Measurements from ENCODE around the gene CYFIP2.

The CYFIP2 gene

DNA sequence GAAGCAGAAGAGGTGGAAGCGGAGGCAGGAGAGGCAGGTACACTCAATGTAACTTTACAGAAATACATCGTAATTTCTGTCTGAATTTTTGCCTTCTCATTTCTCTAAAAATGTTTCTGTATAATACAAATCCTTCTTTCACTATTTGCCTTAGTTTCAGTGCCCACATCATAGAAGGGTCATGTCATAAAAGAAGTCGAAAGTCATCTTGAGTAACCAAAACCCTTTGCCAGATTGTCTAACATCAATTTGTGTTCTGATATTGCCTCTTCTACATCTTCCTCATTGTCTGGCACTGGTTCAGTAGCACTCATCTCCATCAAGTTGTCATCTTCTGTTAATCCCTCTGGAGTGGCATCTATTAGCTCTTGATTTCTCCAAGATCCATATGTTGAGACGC is 6.2 kb upstream of the CYFIP2 start:
- H3K9ac ChIP-seq (ENCODE audit: low read depth, low read length): no peak overlapping the region
- H3K4me3 ChIP-seq (ENCODE audit: low read depth, low read length): no peak overlapping the region
- no peak overlapping the region for H3K27ac ChIP-seq (ENCODE audit: low read depth, low read length)
- H3K36me3 ChIP-seq (ENCODE audit: control insufficient read depth, insufficient read depth, low read length): no peaks in the 10 kb centered on the region
- H3K27me3 ChIP-seq (ENCODE audit: control insufficient read depth, insufficient read depth, low read length): no peaks in the 10 kb centered on the region
- no peaks in the 10 kb centered on the region for H3K4me1 ChIP-seq (ENCODE audit: control insufficient read depth, insufficient read depth, low read length)
- H3K9me3 ChIP-seq (ENCODE audit: control insufficient read depth, insufficient read depth, low read length): no peaks in the 10 kb centered on the region

GRCh38 chr5:157263496-157264090 is 2.3 kb upstream of the CYFIP2 start:
- Histone ChIP-seq H3K9me3 (ENCODE audit: control insufficient read depth, insufficient read depth, low read length) (no peaks in the 10 kb centered on the region), H3K36me3 (ENCODE audit: control insufficient read depth, insufficient read depth, low read length) (no peaks in the 10 kb centered on the region), H3K9ac (ENCODE audit: low read depth, low read length) (no peak overlapping the region), H3K27me3 (ENCODE audit: control insufficient read depth, insufficient read depth, low read length) (peaks cover 4% of the 10 kb centered on the region; the same call in 1 of the 2 replicates), H3K27ac (ENCODE audit: low read depth, low read length) (no peak overlapping the region), H3K4me1 (ENCODE audit: control insufficient read depth, insufficient read depth, low read length) (peaks cover 13% of the 10 kb centered on the region), H3K4me3 (ENCODE audit: low read depth, low read length) (no peak overlapping the region)

DNA sequence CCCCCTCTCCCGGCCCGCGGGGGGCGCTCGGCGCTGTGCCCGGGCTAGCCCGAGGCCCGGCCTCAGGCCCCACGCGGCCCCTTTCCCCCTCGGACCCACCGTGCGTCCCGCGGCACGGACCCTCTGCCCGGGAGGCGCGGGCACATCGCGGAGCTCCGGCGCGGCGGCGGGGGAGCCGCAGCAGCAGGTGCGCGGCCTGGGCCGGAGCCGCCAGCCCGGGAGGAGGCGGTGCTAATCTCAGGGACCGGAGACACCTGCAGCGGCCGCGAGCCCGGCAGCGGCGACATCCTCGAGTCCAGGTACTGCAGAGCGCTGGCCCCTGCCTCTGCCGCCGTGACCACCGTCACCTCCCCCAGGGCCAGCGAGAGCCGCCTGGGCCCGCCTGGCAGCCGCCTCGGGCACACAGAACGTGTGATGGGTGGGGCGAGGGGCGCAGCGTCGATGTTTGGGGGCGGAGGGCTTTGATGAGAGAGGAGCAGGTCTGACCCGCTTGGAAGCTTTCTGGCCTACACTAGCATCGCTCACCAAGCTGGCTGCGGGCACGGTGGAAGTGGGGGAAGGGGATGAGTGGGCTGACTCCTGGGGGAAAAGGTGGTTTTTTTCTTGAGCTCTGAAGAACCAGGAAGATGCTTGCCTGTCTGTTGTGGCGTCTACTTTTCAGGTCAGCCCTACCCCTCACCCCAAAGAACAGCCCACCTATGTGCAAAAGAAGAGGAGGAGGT is 524 bp downstream of the CYFIP2 start:
- Histone ChIP-seq H3K36me3 (ENCODE audit: control insufficient read depth, insufficient read depth, low read length) (no peaks in the 10 kb centered on the region), H3K9me3 (ENCODE audit: control insufficient read depth, insufficient read depth, low read length) (no peaks in the 10 kb centered on the region), H3K27me3 (ENCODE audit: control insufficient read depth, insufficient read depth, low read length) (peaks cover 4% of the 10 kb centered on the region; the same call in 1 of the 2 replicates), H3K9ac (ENCODE audit: low read depth, low read length) (peak overlapping the region; percentile 53; the same call in 1 of the 2 replicates), H3K4me1 (ENCODE audit: control insufficient read depth, insufficient read depth, low read length) (peaks cover 25% of the 10 kb centered on the region), H3K4me3 (ENCODE audit: low read depth, low read length) (peak overlapping the region; percentile 70), H3K27ac (ENCODE audit: low read depth, low read length) (peak overlapping the region; percentile 34)

GRCh38 chr5:157267025-157267424 is 1.1 kb downstream of the CYFIP2 start:
- H3K9me3 ChIP-seq (ENCODE audit: control insufficient read depth, insufficient read depth, low read length): no peaks in the 10 kb centered on the region
- peak overlapping the region; percentile 70 for H3K4me3 ChIP-seq (ENCODE audit: low read depth, low read length)
- peaks cover 4% of the 10 kb centered on the region; the same call in 1 of the 2 replicates for H3K27me3 ChIP-seq (ENCODE audit: control insufficient read depth, insufficient read depth, low read length)
- H3K4me1 ChIP-seq (ENCODE audit: control insufficient read depth, insufficient read depth, low read length): peaks cover 25% of the 10 kb centered on the region
- H3K9ac ChIP-seq (ENCODE audit: low read depth, low read length): no peak overlapping the region
- no peak overlapping the region for H3K27ac ChIP-seq (ENCODE audit: low read depth, low read length)
- H3K36me3 ChIP-seq (ENCODE audit: control insufficient read depth, insufficient read depth, low read length): no peaks in the 10 kb centered on the region

- Histone ChIP-seq H3K4me1 (ENCODE audit: control insufficient read depth, insufficient read depth, low read length) (peaks cover 25% of the 10 kb centered on the region), H3K27ac (ENCODE audit: low read depth, low read length) (no peak overlapping the region), H3K4me3 (ENCODE audit: low read depth, low read length) (no peak overlapping the region), H3K36me3 (ENCODE audit: control insufficient read depth, insufficient read depth, low read length) (no peaks in the 10 kb centered on the region), H3K9ac (ENCODE audit: low read depth, low read length) (no peak overlapping the region), H3K27me3 (ENCODE audit: control insufficient read depth, insufficient read depth, low read length) (peaks cover 4% of the 10 kb centered on the region; the same call in 1 of the 2 replicates), H3K9me3 (ENCODE audit: control insufficient read depth, insufficient read depth, low read length) (no peaks in the 10 kb centered on the region)
Observed at GRCh38 chr5:157267761-157268480, 2.0 kb downstream of the CYFIP2 start.

- no peak overlapping the region for H3K9ac ChIP-seq (ENCODE audit: low read depth, low read length)
- peaks cover 25% of the 10 kb centered on the region for H3K4me1 ChIP-seq (ENCODE audit: control insufficient read depth, insufficient read depth, low read length)
- no peaks in the 10 kb centered on the region for H3K36me3 ChIP-seq (ENCODE audit: control insufficient read depth, insufficient read depth, low read length)
- H3K9me3 ChIP-seq (ENCODE audit: control insufficient read depth, insufficient read depth, low read length): no peaks in the 10 kb centered on the region
- peak overlapping the region; percentile 61 for H3K27ac ChIP-seq (ENCODE audit: low read depth, low read length)
- H3K4me3 ChIP-seq (ENCODE audit: low read depth, low read length): no peak overlapping the region
- peaks cover 4% of the 10 kb centered on the region; the same call in 1 of the 2 replicates for H3K27me3 ChIP-seq (ENCODE audit: control insufficient read depth, insufficient read depth, low read length)
Observed at GRCh38 chr5:157269165-157269671, 3.3 kb downstream of the CYFIP2 start.

GRCh38 chr5:157269761-157270272 is 3.9 kb downstream of the CYFIP2 start:
- peaks cover 4% of the 10 kb centered on the region; the same call in 1 of the 2 replicates for H3K27me3 ChIP-seq (ENCODE audit: control insufficient read depth, insufficient read depth, low read length)
- peaks cover 25% of the 10 kb centered on the region for H3K4me1 ChIP-seq (ENCODE audit: control insufficient read depth, insufficient read depth, low read length)
- H3K27ac ChIP-seq (ENCODE audit: low read depth, low read length): no peak overlapping the region
- H3K9me3 ChIP-seq (ENCODE audit: control insufficient read depth, insufficient read depth, low read length): no peaks in the 10 kb centered on the region
- H3K36me3 ChIP-seq (ENCODE audit: control insufficient read depth, insufficient read depth, low read length): no peaks in the 10 kb centered on the region
- no peak overlapping the region for H3K9ac ChIP-seq (ENCODE audit: low read depth, low read length)
- no peak overlapping the region for H3K4me3 ChIP-seq (ENCODE audit: low read depth, low read length)

DNA sequence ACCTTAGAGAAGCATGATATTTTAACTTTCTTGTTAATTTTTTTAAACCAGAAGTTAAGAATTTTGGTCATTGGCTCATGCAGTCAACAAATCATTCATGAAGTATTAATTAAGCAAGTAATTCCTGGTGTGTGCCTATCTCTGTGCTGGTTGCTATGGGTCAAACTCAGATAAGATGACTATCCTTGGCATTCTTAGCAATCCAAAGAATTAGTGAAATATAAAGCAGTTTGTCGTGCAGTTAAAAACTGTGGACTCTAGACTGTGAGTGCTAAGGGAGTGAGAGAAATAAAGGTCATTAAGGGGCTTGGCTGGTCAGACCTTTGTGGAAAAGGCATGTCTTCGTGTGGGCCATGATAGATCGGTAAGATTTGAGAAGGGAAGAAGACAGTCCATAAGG is 4.8 kb downstream of the CYFIP2 start:
- no peaks in the 10 kb centered on the region for H3K36me3 ChIP-seq (ENCODE audit: control insufficient read depth, insufficient read depth, low read length)
- no peak overlapping the region for H3K9ac ChIP-seq (ENCODE audit: low read depth, low read length)
- no peaks in the 10 kb centered on the region for H3K9me3 ChIP-seq (ENCODE audit: control insufficient read depth, insufficient read depth, low read length)
- no peaks in the 10 kb centered on the region for H3K27me3 ChIP-seq (ENCODE audit: control insufficient read depth, insufficient read depth, low read length)
- no peak overlapping the region for H3K27ac ChIP-seq (ENCODE audit: low read depth, low read length)
- peaks cover 22% of the 10 kb centered on the region for H3K4me1 ChIP-seq (ENCODE audit: control insufficient read depth, insufficient read depth, low read length)
- no peak overlapping the region for H3K4me3 ChIP-seq (ENCODE audit: low read depth, low read length)

GRCh38 chr5:157271740-157272271 is 5.9 kb downstream of the CYFIP2 start:
- Histone ChIP-seq H3K4me1 (ENCODE audit: control insufficient read depth, insufficient read depth, low read length) (peaks cover 19% of the 10 kb centered on the region), H3K9me3 (ENCODE audit: control insufficient read depth, insufficient read depth, low read length) (no peaks in the 10 kb centered on the region), H3K36me3 (ENCODE audit: control insufficient read depth, insufficient read depth, low read length) (no peaks in the 10 kb centered on the region), H3K27me3 (ENCODE audit: control insufficient read depth, insufficient read depth, low read length) (no peaks in the 10 kb centered on the region), H3K4me3 (ENCODE audit: low read depth, low read length) (no peak overlapping the region), H3K9ac (ENCODE audit: low read depth, low read length) (no peak overlapping the region), H3K27ac (ENCODE audit: low read depth, low read length) (no peak overlapping the region)

DNA sequence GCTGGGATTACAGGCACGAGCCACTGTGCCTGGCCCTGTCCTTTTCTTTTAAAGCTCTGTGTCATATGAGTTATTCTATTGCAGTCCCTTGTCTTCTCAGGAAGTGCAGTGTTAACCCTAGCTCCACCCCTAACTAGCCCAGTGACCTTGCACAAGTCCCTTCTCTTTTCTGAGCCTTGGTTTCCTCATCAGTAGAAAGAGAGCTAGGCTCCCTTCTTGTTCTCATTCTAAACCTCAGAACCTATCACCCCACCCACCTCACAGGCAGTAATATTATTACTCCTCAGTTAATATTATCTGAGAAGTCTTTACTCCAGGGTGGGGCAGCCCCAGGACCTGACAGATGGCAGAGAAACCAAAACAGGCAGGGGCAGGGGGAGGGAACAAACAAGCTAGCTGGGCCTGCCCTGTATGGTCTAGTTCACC is 7.2 kb downstream of the CYFIP2 start:
- Histone ChIP-seq H3K4me3 (ENCODE audit: low read depth, low read length) (no peak overlapping the region), H3K36me3 (ENCODE audit: control insufficient read depth, insufficient read depth, low read length) (no peaks in the 10 kb centered on the region), H3K27me3 (ENCODE audit: control insufficient read depth, insufficient read depth, low read length) (no peaks in the 10 kb centered on the region), H3K4me1 (ENCODE audit: control insufficient read depth, insufficient read depth, low read length) (peaks cover 14% of the 10 kb centered on the region), H3K9ac (ENCODE audit: low read depth, low read length) (no peak overlapping the region), H3K9me3 (ENCODE audit: control insufficient read depth, insufficient read depth, low read length) (no peaks in the 10 kb centered on the region), H3K27ac (ENCODE audit: low read depth, low read length) (no peak overlapping the region)
